KMS-11 (cell line): ENCODE data around the gene PDE5A.

ENCODE experiments used
- H2AFZ ChIP-seq: fragments of 200-600 bp; sonication (generic); 2 replicates; pipeline ENCODE4 v1.6.1; 2016; ENCODE audit warnings: antibody characterized with exemption, mixed run types, low read depth
- H3K27ac ChIP-seq: fragments of 200-600 bp; sonication (generic); 2 replicates; pipeline ENCODE4 v1.6.1; 2016; ENCODE audit warnings: mild to moderate bottlenecking, mixed run types
- H3K27me3 ChIP-seq: fragments of 200-600 bp; sonication (generic); 2 replicates; pipeline ENCODE4 v1.6.1; 2017; ENCODE audit warnings: mild to moderate bottlenecking, low read depth, mixed run types, moderate library complexity; ENCODE audit not compliant: insufficient read depth
- H3K36me3 ChIP-seq: fragments of 200-600 bp; sonication (generic); 2 replicates; pipeline ENCODE4 v1.6.1; 2017; ENCODE audit warnings: mild to moderate bottlenecking, mixed run types; ENCODE audit not compliant: insufficient read depth
- H3K4me1 ChIP-seq: fragments of 200-600 bp; sonication (generic); 2 replicates; pipeline ENCODE4 v1.6.1; 2016; ENCODE audit warnings: mild to moderate bottlenecking, low read depth, mixed run types; ENCODE audit not compliant: poor library complexity, severe bottlenecking
- H3K4me2 ChIP-seq: fragments of 200-600 bp; sonication (generic); 2 replicates; pipeline ENCODE4 v1.7.0; 2016; ENCODE audit warnings: mild to moderate bottlenecking, mixed run types
- H3K4me3 ChIP-seq: fragments of 200-600 bp; sonication (generic); IDR thresholded peaks from 2 replicates; pipeline ENCODE4 v1.6.1; 2017; ENCODE audit warnings: low read depth, low read length, mixed read lengths; ENCODE audit not compliant: insufficient read depth
- H3K79me2 ChIP-seq: fragments of 200-600 bp; sonication (generic); 2 replicates; pipeline ENCODE4 v1.6.1; 2016; ENCODE audit warnings: low read depth, mixed run types; ENCODE audit not compliant: insufficient read depth
- H3K9ac ChIP-seq: fragments of 200-600 bp; sonication (generic); 2 replicates; pipeline ENCODE4 v1.6.1; 2016; ENCODE audit warnings: mild to moderate bottlenecking, mixed run types
- H4K20me1 ChIP-seq: fragments of 200-600 bp; sonication (generic); 2 replicates; pipeline ENCODE4 v1.6.1; 2016; ENCODE audit warnings: mild to moderate bottlenecking, mixed run types; ENCODE audit not compliant: insufficient read depth
- TF ChIP-seq, protein P1 (sequence below): fragments of 200-600 bp; sonication (generic); conservative IDR thresholded peaks from 2 replicates; pipeline ENCODE4 v1.6.1; 2017; ENCODE audit warnings: low read depth, mild to moderate bottlenecking, antibody characterized with exemption, low read length, moderate library complexity, mixed read lengths

The PDE5A gene

DNA sequence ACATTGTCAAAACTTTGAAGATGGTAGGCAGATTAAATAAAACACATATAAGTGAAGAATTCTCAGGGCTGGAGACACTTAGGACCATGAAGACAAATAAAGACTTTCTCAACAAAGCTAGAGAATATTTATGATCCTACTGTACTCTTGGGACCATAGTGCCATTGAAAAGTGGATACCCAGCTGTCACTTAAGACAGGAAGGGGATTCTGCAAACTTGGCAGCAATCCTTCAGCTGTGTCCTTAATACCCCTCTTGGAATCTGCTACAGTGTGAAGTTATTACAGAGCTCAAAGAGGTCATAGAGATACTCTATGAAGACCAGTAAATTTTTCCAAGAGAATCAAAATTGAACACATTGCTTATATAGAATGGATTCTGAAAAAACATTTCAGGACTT lies 24.3 kb downstream of the PDE5A start:
- Histone ChIP-seq H3K79me2 (no peaks in the 10 kb centered on the region), H3K27me3 (no peaks in the 10 kb centered on the region), H3K9ac (no peak overlapping the region), H2AFZ (no peak overlapping the region), H4K20me1 (no peaks in the 10 kb centered on the region), H3K4me2 (no peak overlapping the region), H3K4me1 (no peaks in the 10 kb centered on the region), H3K27ac (no peak overlapping the region), H3K36me3 (no peaks in the 10 kb centered on the region), H3K4me3 (no peak overlapping the region)
- TF ChIP-seq, protein P1, sequence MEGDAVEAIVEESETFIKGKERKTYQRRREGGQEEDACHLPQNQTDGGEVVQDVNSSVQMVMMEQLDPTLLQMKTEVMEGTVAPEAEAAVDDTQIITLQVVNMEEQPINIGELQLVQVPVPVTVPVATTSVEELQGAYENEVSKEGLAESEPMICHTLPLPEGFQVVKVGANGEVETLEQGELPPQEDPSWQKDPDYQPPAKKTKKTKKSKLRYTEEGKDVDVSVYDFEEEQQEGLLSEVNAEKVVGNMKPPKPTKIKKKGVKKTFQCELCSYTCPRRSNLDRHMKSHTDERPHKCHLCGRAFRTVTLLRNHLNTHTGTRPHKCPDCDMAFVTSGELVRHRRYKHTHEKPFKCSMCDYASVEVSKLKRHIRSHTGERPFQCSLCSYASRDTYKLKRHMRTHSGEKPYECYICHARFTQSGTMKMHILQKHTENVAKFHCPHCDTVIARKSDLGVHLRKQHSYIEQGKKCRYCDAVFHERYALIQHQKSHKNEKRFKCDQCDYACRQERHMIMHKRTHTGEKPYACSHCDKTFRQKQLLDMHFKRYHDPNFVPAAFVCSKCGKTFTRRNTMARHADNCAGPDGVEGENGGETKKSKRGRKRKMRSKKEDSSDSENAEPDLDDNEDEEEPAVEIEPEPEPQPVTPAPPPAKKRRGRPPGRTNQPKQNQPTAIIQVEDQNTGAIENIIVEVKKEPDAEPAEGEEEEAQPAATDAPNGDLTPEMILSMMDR = no peak

GRCh38 chr4:119602366-119602765 lies 26.2 kb downstream of the PDE5A start:
- Histone ChIP-seq H4K20me1 (no peaks in the 10 kb centered on the region), H3K27me3 (no peaks in the 10 kb centered on the region), H3K27ac (no peak overlapping the region), H3K79me2 (no peaks in the 10 kb centered on the region), H3K36me3 (no peaks in the 10 kb centered on the region), H3K9ac (no peak overlapping the region), H3K4me1 (no peaks in the 10 kb centered on the region), H3K4me2 (no peak overlapping the region), H2AFZ (no peak overlapping the region), H3K4me3 (no peak overlapping the region)
- TF ChIP-seq, protein P1 = no peak

DNA sequence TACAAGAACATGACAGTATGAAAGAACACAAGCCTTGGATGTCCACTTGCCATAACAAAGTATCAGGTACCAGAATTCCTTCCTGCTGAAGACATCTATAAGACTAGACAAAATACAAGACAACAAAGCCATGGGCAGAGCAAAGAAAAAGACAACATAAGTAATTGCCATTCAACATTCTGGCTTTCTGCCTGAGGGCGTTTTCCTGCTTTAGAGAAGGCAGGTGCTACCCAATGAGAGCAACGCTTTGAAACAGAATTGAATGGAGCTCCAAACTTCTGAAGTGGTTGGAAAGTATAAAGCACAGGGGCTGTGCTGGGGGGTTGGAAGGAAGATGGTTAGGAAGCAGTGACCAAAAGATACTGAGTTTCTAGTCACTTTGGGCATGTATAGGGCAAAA lies 30.1 kb downstream of the PDE5A start:
- Histone ChIP-seq H3K36me3 (no peaks in the 10 kb centered on the region), H3K4me3 (no peak overlapping the region), H3K4me1 (no peaks in the 10 kb centered on the region), H3K9ac (no peak overlapping the region), H3K4me2 (no peak overlapping the region), H2AFZ (no peak overlapping the region), H3K27me3 (no peaks in the 10 kb centered on the region), H4K20me1 (no peaks in the 10 kb centered on the region), H3K27ac (no peak overlapping the region), H3K79me2 (no peaks in the 10 kb centered on the region)
- TF ChIP-seq, protein P1 = no peak

GRCh38 chr4:119597377-119597776 lies 31.2 kb downstream of the PDE5A start:
- Histone ChIP-seq H3K79me2 (no peaks in the 10 kb centered on the region), H3K4me3 (no peak overlapping the region), H3K27ac (no peak overlapping the region), H3K4me2 (no peak overlapping the region), H4K20me1 (no peaks in the 10 kb centered on the region), H3K36me3 (no peaks in the 10 kb centered on the region), H2AFZ (no peak overlapping the region), H3K9ac (no peak overlapping the region), H3K27me3 (no peaks in the 10 kb centered on the region), H3K4me1 (no peaks in the 10 kb centered on the region)
- TF ChIP-seq, protein P1 = no peak

DNA sequence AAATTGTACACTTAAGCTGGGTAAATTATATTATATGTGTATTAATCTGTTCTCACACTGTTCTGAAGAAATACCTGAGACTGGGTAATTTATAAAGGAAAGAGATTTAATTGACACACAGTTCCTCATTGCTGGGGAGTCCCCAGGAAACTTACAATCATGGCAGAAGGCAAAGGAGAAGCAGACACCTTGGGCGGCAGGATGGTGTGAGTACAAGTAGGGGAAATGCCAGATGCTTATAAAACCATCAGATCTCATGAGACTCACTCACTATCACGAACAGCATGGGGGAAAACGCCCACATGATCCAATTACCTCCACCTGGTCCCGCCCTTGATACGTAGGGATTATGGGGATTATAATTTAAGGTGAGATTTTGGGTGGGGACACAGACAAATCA lies 34.9 kb downstream of the PDE5A start:
- H3K27me3 ChIP-seq = no peaks in the 10 kb centered on the region
- H4K20me1 ChIP-seq = no peaks in the 10 kb centered on the region
- TF ChIP-seq, protein P1 = no peak
- H3K27ac ChIP-seq = no peak overlapping the region
- no peak overlapping the region for H2AFZ ChIP-seq
- no peak overlapping the region for H3K9ac ChIP-seq
- H3K4me1 ChIP-seq = no peaks in the 10 kb centered on the region
- no peaks in the 10 kb centered on the region for H3K79me2 ChIP-seq
- H3K4me3 ChIP-seq = no peak overlapping the region
- no peak overlapping the region for H3K4me2 ChIP-seq
- no peaks in the 10 kb centered on the region for H3K36me3 ChIP-seq
